GM18870 (cell line): ENCODE results near the gene SMG7.
"Not testable (repeated sequence)": the region's sequence is repeated elsewhere in the genome, so short reads cannot be mapped to it uniquely, and the experiment has no call there.

Source experiments
- ATAC-seq: cut with Tn5 transposase; IDR thresholded peaks from one replicate; pipeline ENCODE4 v1.9.1; 2021; ENCODE audit warnings: moderate library complexity; ENCODE audit not compliant: unreplicated experiment

SMG7 gene, protein sequence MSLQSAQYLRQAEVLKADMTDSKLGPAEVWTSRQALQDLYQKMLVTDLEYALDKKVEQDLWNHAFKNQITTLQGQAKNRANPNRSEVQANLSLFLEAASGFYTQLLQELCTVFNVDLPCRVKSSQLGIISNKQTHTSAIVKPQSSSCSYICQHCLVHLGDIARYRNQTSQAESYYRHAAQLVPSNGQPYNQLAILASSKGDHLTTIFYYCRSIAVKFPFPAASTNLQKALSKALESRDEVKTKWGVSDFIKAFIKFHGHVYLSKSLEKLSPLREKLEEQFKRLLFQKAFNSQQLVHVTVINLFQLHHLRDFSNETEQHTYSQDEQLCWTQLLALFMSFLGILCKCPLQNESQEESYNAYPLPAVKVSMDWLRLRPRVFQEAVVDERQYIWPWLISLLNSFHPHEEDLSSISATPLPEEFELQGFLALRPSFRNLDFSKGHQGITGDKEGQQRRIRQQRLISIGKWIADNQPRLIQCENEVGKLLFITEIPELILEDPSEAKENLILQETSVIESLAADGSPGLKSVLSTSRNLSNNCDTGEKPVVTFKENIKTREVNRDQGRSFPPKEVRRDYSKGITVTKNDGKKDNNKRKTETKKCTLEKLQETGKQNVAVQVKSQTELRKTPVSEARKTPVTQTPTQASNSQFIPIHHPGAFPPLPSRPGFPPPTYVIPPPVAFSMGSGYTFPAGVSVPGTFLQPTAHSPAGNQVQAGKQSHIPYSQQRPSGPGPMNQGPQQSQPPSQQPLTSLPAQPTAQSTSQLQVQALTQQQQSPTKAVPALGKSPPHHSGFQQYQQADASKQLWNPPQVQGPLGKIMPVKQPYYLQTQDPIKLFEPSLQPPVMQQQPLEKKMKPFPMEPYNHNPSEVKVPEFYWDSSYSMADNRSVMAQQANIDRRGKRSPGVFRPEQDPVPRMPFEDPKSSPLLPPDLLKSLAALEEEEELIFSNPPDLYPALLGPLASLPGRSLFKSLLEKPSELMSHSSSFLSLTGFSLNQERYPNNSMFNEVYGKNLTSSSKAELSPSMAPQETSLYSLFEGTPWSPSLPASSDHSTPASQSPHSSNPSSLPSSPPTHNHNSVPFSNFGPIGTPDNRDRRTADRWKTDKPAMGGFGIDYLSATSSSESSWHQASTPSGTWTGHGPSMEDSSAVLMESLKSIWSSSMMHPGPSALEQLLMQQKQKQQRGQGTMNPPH

DNA sequence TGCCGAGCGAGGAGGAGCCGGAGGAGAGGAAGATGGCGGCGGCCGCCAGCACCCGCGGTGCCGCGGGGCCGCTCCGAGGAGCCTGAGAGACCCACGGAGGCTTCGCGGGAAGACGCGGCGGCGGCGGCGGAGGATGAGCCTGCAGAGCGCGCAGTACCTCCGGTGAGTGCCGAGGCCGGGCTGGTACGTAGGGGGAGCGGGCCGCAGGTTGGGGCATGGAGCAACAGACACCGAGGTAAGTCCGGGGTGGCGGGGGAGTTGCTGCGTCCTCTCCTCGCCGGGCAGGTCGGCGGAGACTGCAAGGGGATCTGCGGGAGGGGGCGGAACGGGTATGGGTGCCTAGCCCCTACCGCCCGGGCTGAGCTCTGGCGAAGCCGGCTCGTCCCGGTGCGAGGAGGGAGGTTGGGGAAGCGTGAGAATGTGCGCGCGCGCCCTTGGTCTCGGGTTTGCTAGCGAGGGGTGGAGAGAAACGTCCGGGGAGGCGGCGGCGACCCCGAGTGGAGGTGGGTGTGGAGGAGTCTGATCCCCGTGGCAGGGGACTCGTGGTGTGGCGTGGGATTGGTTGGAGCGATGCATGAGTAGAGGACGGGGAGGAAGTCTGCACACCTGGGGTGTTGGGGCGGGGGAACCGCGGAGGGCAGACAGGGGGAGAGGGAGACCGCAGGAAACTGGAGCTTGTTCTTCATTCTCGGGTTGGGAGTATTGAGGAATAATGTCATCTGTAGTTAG, at the start of gene SMG7:
SMG7 (plus strand) TSS at position 12 of the 729 bp plus-strand sequence; CDS start at position 134, 122 bp downstream.
- no peak for ATAC-seq

DNA sequence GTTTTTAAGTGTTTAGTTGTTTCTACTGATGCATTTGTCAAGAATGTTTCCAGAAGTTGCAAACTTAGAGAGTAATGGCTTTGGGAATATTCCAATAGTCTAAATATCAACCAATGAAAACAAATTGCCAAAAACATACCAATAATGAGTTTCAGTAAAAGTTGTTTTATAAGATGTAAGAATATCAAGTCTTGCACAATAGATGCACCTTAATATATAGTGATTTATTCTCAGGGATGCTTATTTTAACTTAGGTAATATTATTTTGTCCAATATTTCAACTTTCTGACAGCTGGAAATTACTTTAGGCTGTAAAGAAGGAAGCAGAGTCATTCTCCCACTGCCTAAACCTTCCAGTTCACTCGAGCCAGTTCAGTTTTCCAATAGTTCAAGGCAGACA, 48.8 kb upstream of the SMG7 start:
- ATAC-seq = no peak

DNA sequence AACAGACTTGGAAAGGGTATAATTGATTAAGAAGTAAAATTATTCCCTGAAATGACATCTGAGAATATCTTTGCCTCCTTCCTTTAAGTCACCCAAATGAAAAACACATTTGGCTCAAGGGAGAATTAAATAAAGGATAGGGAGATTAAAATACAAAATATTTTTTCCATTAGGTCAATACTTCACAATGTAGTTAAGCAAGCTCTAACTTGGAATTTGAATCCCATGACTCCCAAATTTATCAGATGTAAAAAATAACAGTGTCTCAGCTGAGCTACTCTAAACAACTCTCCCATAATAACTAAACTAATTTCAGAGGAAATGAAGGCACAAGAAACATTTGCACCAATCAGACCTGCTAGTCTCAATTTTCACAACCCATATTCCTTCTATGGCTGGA, 47.6 kb upstream of the SMG7 start:
- no peak for ATAC-seq

GRCh38 chr1:183427591-183427990, 44.7 kb upstream of the SMG7 start:
- ATAC-seq = not testable (repeated sequence)

DNA sequence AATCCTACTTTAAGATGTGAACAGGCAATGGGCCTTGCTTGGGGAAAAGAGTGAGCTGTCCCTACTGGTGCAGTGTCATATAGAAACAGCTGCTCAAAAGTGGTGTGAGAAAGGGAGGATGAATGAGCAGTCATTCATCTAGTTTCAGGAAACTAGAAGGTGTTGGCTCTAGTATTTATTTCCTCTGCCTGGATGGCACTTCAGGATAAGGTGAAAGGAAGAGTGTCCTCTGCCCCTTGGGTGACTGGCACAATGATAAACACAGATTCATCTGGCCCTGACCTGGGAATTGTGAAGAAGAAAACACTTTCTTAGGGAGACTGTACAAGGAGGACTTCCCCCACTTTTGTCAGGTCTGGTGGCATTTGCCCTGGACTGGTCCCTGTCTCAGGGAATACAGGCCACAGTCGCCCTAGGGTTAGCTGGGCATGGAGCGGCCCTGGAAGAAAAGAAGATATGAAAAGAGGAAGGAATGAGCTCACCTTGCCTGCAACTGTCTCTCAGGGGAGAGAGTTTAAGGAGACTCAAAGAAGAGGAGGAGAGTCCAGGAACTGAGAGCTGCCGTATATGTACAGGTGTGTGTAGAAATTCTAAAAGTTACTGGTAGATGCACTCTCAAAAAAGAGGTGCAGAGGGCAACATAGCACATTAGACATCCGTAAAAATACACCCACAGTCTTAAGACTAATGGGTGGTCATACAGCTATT, 40.3 kb upstream of the SMG7 start:
- ATAC-seq = no peak

DNA sequence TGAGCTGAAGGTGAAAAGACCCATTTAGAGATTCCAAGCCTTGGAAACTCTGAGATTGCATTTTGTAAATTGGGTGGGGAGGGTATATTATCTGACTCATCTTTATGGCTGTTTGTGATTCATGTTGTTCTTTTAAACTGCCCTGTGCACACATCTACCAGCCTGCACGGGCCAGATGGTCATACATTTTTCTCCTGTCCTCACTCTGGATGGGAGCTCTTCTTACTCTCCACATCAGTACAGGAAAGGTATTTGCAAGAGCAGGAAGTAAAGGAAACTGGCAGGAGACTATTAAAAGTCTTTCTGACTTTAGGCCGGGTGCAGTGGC, 39.8 kb upstream of the SMG7 start:
- ATAC-seq = no peak

DNA sequence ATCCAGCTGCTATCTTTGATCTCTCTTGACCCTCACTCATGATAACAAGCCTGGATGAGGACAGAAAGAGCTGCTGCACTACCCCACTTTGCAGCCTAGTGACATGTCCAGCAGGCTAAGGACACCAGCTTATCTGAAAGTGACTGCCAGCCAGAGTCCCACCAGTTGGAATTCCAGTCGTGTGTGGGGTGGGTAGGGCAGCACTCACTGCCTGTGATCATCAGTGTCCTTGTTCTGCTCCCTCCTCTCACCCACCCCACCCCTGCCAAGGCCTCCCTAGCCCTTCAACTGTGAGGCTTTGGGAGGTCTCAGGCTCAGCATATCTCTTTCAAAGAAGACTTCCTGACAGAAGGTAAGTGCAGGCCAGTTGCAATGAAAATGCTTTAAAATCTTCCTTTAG, 38.6 kb upstream of the SMG7 start:
- ATAC-seq = no peak

- no peak for ATAC-seq
These were observed 36.8 kb upstream of the SMG7 start for GRCh38 chr1:183435497-183435896.

DNA sequence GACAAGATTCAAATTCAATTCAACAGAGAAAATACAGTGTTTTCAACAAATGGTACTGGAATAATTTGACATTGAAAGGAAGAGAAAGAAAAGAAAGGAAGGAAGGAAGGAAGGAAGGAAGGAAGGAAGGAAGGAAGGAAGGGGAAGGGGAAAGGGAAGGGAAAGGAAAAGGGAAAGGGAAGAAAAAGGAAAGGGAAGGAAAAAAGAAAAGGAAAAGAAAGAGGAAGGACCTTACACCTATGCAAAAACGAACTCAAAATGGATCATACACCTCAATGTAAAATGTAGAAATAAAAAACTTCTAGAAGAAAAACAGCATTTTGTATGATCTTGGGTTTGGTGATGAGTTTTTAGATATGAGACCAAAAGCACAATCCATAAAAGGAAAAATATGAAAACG, 34.2 kb upstream of the SMG7 start:
- ATAC-seq = no peak

DNA sequence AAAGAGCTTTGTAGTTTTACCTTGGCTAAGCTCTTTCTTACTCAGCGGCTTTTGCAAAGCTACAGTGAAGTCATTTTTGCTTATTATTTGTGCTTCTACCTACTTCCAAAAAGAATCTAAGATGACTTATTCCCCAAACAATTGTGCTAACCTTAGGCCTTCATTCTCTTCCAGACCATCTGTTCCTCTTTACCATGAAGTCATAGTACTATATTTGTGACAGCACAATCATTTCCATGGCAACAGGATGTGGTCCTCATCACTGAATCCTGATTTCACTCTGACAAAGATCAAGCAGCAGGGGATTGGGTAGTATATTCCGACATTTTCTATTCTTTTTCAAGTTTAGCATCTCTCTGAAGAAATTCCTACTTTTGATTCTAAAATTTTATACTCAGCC, 29.3 kb upstream of the SMG7 start:
- no peak for ATAC-seq

DNA sequence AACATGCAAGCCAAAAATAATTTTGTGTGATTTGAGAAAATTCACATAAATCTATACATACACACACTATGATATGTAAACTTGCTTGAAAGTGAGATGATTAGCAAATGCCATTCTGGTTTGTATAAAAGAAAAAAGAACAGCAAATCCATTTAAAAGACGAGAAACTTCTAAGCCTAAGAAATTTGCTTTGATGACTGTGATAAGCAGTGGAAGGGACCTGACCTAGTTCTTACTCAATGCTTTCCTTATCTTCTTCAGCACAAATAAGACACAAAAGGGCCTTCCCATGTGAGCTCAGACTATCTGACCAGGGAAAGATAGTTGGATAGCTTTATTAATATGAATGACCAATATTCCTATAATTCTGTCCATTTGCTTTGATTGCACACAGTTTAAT, 28.8 kb upstream of the SMG7 start:
- ATAC-seq = no peak

DNA sequence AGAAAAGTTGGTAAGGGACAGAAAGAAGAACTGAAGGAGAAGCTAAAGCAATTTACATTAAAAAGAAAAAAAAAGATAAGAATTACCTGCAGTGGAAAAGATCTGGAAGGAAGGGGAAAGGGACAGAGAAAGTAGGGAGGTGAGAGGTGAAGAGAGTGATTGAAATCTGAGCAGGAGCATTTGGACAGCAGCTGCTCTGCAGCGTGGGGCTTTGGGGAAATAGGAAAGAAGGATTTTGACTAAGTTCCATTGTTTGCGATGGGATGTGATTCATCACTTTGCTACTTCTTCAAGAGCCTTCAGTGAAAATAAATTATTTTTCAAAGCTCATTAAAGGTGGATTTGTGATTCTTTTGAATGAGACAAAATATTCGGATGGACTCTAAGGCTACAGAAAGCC, 28.1 kb upstream of the SMG7 start:
- ATAC-seq = no peak

GRCh38 chr1:183449223-183449770, 23.0 kb upstream of the SMG7 start:
- no peak for ATAC-seq

- no peak for ATAC-seq
These were observed 22.2 kb upstream of the SMG7 start for GRCh38 chr1:183450093-183450492.

DNA sequence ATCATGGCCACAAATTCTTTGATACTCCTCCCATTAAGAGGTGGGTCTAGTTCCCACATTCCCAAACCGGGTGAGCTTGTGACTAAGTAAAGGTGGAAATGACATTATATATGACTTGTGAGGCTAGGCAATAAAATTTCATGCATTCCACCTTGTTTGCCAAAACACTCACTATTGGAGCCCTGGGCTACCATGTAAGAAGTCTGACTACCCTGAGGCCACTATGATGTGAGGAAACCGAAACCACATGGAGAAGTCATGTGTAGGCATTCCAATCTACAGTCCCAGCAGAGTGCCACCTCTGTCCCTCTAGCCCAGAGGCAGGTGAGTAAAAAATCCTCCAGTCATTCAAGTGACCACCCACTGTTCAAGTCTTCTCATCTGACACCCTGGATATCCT, 17.9 kb upstream of the SMG7 start:
- no peak for ATAC-seq

- ATAC-seq = no peak
These were observed 15.5 kb upstream of the SMG7 start for GRCh38 chr1:183456826-183457225.

DNA sequence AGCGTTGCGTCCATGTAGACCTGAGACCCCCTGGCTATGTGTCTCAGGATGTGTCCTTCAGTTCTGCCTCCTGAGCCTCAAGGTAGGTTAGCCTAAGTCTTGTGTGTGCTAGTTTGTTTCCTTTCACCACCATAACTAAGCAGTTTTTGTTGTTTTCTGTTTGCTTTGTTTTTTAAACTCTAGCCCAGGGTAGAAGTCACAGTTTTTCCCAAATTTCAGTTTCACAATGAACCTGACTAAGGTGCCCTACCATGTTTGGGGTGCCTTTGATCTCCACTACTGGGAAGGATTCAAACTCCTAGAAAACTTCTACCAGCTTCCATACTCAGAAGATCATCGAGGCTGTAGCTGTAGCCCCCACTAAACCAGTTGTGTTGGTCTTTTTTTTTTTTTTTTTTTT, 14.8 kb upstream of the SMG7 start:
- ATAC-seq = no peak

GRCh38 chr1:183460596-183460995, 11.7 kb upstream of the SMG7 start:
- ATAC-seq = no peak

DNA sequence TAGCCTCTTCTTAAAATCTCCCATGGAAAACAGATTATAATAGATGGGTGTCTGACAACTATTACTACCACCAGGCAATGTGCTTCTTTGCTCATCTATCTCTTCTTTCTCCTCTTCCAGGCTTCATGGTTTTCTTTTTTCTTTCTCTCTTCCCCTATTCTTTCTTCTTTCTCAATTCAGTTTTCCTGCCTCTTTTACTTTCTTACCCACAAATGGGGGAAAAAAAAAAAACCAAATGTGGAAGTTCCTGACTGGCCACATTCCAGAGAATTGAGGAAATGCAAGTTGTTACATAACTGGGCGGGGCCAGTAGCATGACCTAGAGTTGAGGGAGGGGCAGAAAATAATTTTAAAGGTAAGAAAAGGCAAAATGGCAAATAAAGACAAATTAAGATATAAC, 10.9 kb upstream of the SMG7 start:
- no peak for ATAC-seq

GRCh38 chr1:183463566-183463965, 8.7 kb upstream of the SMG7 start:
- ATAC-seq = no peak
